HG03521 (cell line): Measurements from ENCODE around the gene DXO.
"Not testable (repeated sequence)": the region's sequence is repeated elsewhere in the genome, so short reads cannot be mapped to it uniquely, and the experiment has no call there.

Experiments
- ATAC-seq: cut with Tn5 transposase; IDR thresholded peaks from one replicate; pipeline ENCODE4 v1.9.1; 2021; ENCODE audit warnings: mild to moderate bottlenecking, moderate library complexity; ENCODE audit not compliant: unreplicated experiment

The DXO gene

GRCh38 chr6:31980195-31980876 lies 8.4 kb upstream of the DXO start:
- ATAC-seq, result not testable (repeated sequence)

GRCh38 chr6:31979238-31979898 lies 7.4 kb upstream of the DXO start:
- ATAC-seq, result no peak

DNA sequence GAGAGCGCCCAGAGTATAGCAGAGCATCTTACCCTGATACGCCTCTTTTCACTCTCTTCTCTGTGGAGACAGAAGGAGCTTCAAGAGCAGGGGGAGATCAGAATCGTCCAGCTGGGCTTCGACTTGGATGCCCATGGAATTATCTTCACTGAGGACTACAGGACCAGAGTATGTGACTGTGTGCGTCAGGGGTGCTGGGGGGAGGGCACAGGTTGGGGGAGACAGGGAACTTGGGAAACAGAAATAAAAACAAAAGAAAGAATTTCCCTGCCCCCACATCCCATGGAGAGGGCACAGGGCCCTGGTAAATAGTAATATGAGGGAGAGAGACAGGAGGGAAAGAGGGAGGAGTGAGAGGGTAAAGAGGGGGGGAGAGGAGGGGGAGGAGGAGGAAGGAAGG lies 6.9 kb upstream of the DXO start:
- no peak for ATAC-seq

DNA sequence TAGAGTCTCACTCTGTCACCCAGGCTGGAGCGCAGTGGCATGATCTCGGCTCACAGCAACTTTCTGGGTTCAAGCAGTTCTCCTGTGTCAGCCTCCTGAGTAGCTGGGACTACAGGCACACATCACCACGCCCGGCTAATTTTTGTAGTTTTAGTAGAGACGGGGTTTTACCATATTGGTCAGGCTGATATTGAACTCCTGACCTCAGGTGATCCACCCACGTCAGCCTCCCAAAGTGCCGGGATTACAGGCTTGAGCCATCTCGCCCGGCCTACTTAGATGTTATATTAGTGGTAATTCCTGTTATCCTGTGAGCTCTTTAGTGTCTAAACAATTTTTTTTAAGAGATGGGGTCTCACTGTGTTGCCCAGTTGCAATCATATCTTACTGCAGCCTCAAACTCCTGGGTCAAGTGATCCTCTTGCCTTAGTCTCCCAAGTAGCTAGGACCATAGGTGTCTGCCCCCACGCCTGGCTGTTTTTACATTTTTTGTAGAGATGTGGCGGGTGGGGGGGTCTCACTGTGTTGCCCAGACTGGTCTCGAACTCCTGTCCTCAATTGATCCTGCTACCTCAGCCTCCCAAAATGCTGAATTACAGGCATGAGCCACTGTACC lies 6.0 kb upstream of the DXO start:
- no peak for ATAC-seq

GRCh38 chr6:31976065-31976464 lies 4.1 kb upstream of the DXO start:
- ATAC-seq, result not testable (repeated sequence)

- no peak for ATAC-seq
Measured at GRCh38 chr6:31972709-31973350, 892 bp upstream of the DXO start.

GRCh38 chr6:31971279-31971992 lies 502 bp downstream of the DXO start:
- no peak for ATAC-seq

- no peak for ATAC-seq
Measured at GRCh38 chr6:31970604-31971271, 1.2 kb downstream of the DXO start.

- no peak for ATAC-seq
Measured at GRCh38 chr6:31969712-31970603, 2.0 kb downstream of the DXO start.

- ATAC-seq, result no peak
Measured at GRCh38 chr6:31968791-31969711, 2.9 kb downstream of the DXO start.

- ATAC-seq, result no peak
Measured at GRCh38 chr6:31968326-31968725, 3.6 kb downstream of the DXO start.

DNA sequence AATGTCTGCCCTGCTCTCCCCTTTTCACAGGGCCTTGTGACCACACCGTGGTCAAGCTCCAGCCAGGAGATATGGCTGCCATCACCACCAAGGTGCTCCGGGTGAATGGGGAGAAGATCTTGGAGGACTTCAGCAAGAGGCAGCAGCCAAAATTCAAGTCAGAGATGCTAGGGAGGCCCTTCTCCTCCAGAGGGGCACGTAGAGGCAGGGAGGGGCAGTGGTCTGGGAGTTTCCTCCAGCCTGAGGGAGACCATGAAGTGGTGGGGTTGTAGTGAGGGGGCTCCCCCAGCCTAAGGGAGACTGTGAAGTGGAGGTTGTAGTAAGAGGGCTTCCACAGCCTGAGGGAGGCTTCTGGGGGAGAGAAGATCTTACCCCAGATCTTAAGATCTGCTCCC lies 4.0 kb downstream of the DXO start:
- no peak for ATAC-seq

GRCh38 chr6:31966997-31967925 lies 4.7 kb downstream of the DXO start:
- no peak for ATAC-seq

- ATAC-seq, result no peak
Measured at GRCh38 chr6:31966506-31966905, 5.4 kb downstream of the DXO start.

DNA sequence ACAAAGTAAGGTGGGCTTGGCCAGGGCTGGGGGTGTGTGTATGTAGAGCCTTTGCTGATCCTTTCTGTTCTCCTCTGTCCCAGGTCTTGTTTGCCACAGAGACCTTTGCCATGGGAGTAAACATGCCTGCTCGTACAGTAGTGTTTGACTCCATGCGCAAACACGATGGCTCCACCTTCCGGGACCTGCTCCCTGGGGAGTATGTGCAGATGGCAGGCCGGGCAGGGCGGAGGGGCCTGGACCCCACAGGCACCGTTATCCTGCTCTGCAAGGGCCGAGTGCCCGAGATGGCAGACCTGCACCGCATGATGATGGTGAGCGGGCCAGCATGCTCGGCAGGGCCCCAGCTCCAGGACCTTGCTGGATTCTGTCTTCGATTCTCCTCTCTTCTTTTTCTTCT lies 6.2 kb downstream of the DXO start:
- ATAC-seq, result no peak

DNA sequence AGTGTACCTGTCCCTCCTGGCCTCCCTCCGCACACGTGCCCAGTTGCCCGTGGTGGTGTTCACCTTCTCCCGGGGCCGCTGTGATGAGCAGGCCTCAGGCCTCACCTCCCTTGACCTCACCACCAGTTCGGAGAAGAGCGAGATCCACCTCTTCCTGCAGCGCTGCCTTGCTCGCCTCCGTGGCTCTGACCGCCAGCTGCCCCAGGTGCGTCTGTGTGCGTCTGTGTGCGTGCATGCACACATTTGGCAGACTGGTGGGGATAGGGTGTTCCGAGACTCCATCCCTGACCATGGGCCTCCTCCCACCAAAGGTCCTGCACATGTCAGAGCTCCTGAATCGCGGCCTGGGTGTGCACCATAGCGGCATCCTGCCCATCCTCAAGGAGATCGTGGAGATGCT lies 8.0 kb downstream of the DXO start:
- ATAC-seq, result no peak

DNA sequence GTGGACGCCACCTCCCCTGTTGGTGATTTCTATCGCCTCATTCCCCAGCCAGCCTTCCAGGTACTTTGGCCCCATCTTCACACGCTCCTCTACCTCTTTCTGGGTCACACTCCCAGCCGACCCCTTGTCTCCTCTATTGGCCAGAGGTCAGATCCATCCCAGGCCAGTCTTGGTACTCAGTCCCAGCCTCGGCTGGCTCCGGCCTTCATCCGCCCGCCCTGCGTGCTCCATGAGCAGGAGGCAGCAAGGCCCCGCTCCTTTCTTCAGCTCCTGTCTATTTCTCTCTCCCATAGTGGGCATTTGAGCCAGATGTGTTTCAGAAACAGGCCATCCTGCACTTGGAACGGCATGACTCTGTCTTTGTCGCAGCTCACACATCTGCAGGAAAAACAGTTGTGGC lies 10.3 kb downstream of the DXO start:
- ATAC-seq, result no peak
